Measurements from ENCODE around the gene HES7. TPM values are rescaled to one million over a fixed set of nuclear protein-coding genes. Genes with fewer than 3 reads are reported as not detected.
A peak's percentile ranks its signal among the peaks of the same experiment; 100 is the strongest.

HES7 gene
- total and polyA plus RNA-seq, 10 donors = 0.04 to 0.67 (median 0.41) TPM; not detected in 5

GRCh38 chr17:8116776-8117175, 7.1 kb downstream of the HES7 start:
- Histone ChIP-seq H3K4me3 (no peak overlapping the region), H3K27ac (no peak overlapping the region), H3K9me3 (no peaks in the 10 kb centered on the region), H3K36me3 (no peaks in the 10 kb centered on the region), H3K4me1 (peaks cover 31 to 53% (median 47%) of the 10 kb centered on the region in 6 donors), H3K27me3 (replicated peaks in 1 of 7) (peaks cover 0 to 86% (median 45%) of the 10 kb centered on the region in 7 donors)
- no peak for TF ChIP-seq POLR2A (IDR thresholded peaks at IDR 0.05)
- no peak for TF ChIP-seq POLR2AphosphoS5 (IDR thresholded peaks at IDR 0.05)
- no peak for TF ChIP-seq CTCF (IDR thresholded peaks at IDR 0.05 in 8 of 11, conservative IDR thresholded peaks at IDR 0.05 in 3 of 11)
- no peak for DNase-seq
- WGBS, 5 donors = 45 to 77% (median 49%) methylated on average over 18 of the region's 18 CpGs
- intact Hi-C loops (cut with DNase I; ENCODE audit: low total_unique reads) = no loop called here

- intact Hi-C loops (cut with DNase I; ENCODE audit: low total_unique reads) = no loop called here
- no peak overlapping the region for H3K4me3 ChIP-seq
- H3K36me3 ChIP-seq = no peaks in the 10 kb centered on the region
- DNase-seq = no peak
- no peaks in the 10 kb centered on the region for H3K9me3 ChIP-seq
- 92 to 97% (median 94%) methylated on average over 6 of the region's 6 CpGs for WGBS, 5 donors
- peaks cover 6 to 16% (median 11%) of the 10 kb centered on the region in 6 donors for H3K4me1 ChIP-seq
- TF ChIP-seq POLR2A (IDR thresholded peaks at IDR 0.05) (no peak), POLR2AphosphoS5 (IDR thresholded peaks at IDR 0.05) (no peak), CTCF (IDR thresholded peaks at IDR 0.05 in 8 of 11, conservative IDR thresholded peaks at IDR 0.05 in 3 of 11) (no peak)
- no peak overlapping the region for H3K27ac ChIP-seq
- peaks cover 0 to 80% (median 49%) of the 10 kb centered on the region in 7 donors for H3K27me3 ChIP-seq (replicated peaks in 1 of 7)
These were observed 13.0 kb downstream of the HES7 start for GRCh38 chr17:8110907-8111306.

- WGBS, 5 donors = 23 to 43% (median 30%) methylated on average over 6 to 10 of the region's 10 CpGs
- TF ChIP-seq CTCF (IDR thresholded peaks at IDR 0.05 in 8 of 11, conservative IDR thresholded peaks at IDR 0.05 in 3 of 11) (peak in 4 of 11 experiments; percentile 3 to 49 (median 24)), POLR2A (IDR thresholded peaks at IDR 0.05) (no peak)
- intact Hi-C loops (cut with DNase I; ENCODE audit: low total_unique reads) = no loop called here
- no peaks in the 10 kb centered on the region for H3K9me3 ChIP-seq
- no peaks in the 10 kb centered on the region for H3K36me3 ChIP-seq
- H3K27me3 ChIP-seq (replicated peaks in 1 of 7) = peaks cover 0 to 75% (median 49%) of the 10 kb centered on the region in 7 donors
- peaks cover 6 to 16% (median 11%) of the 10 kb centered on the region in 6 donors for H3K4me1 ChIP-seq
- no peak overlapping the region for H3K27ac ChIP-seq
- DNase-seq = no peak
- peak overlapping the region in 5 of 8 donors; percentile 27 to 67 (median 37) for H3K4me3 ChIP-seq
These were observed 13.5 kb downstream of the HES7 start for GRCh38 chr17:8110456-8110804.

- no peaks in the 10 kb centered on the region for H3K36me3 ChIP-seq
- H3K9me3 ChIP-seq = no peaks in the 10 kb centered on the region
- 12 to 26% (median 18%) methylated on average over 34 to 63 of the region's 63 CpGs for WGBS, 5 donors
- peaks cover 0 to 69% (median 46%) of the 10 kb centered on the region in 7 donors for H3K27me3 ChIP-seq (replicated peaks in 1 of 7)
- H3K4me1 ChIP-seq = peaks cover 6 to 16% (median 11%) of the 10 kb centered on the region in 6 donors
- DNase-seq = peak; percentile 94
- intact Hi-C loops (cut with DNase I; ENCODE audit: low total_unique reads) = no loop called here
- H3K27ac ChIP-seq = no peak overlapping the region
- peak overlapping the region; percentile 11 to 67 (median 34) for H3K4me3 ChIP-seq
- peak; percentile 60 to 95 (median 89) for TF ChIP-seq CTCF (IDR thresholded peaks at IDR 0.05 in 8 of 11, conservative IDR thresholded peaks at IDR 0.05 in 3 of 11)
- no peak for TF ChIP-seq POLR2A (IDR thresholded peaks at IDR 0.05)
- TF ChIP-seq POLR2AphosphoS5 (IDR thresholded peaks at IDR 0.05) = peak in 2 of 3 donors; percentile 10 to 63
These were observed 14.0 kb downstream of the HES7 start for GRCh38 chr17:8109661-8110455.

All from spleen (tissue), 11 donors.